GM18511 (cell line): Measurements from ENCODE around the gene SPG21.

Experiments
- ATAC-seq: cut with Tn5 transposase; IDR thresholded peaks from one replicate; pipeline ENCODE4 v1.9.1; 2021; ENCODE audit warnings: mild to moderate bottlenecking, moderate library complexity; ENCODE audit not compliant: unreplicated experiment

SPG21 gene

DNA sequence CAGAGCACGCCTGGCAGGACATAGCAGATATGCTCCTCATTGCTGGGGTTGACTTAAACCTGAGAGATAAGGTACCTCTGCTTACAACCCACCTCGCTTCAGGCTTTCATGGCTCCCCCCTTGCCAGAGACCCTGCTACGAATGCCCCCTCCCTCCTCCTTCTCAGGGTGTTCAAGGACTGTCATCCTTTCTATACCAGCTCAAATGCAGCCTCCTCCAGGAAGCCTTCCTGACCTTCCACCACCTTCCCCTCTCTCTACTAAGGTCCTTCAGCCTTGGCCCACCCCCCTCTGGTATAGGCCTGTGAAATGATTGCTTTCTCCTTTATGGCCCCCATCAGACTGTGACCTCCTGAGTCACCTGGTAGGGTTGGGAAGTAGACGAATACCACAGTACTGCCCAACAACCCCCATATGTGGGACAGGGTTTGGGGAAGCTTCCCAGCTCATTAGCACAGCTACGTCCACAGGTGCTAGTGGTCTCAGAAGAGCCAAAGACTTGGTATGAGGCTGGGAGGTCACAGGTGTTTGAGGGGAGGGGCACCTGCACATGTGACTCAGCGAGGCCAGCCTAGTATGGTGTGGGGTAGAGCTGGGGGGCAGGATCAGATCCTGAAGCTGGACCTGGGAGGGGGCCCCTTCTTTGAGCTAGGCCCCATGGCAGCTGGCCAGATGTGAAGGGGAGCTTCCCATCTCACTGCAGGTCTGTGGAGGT, 46.0 kb downstream of the SPG21 start:
- ATAC-seq, result no peak

GRCh38 chr15:64942356-64942755, 47.4 kb downstream of the SPG21 start:
- no peak for ATAC-seq

GRCh38 chr15:64938192-64938591, 51.5 kb downstream of the SPG21 start:
- no peak for ATAC-seq

- no peak for ATAC-seq
These were observed 55.7 kb downstream of the SPG21 start for GRCh38 chr15:64934023-64934422.

DNA sequence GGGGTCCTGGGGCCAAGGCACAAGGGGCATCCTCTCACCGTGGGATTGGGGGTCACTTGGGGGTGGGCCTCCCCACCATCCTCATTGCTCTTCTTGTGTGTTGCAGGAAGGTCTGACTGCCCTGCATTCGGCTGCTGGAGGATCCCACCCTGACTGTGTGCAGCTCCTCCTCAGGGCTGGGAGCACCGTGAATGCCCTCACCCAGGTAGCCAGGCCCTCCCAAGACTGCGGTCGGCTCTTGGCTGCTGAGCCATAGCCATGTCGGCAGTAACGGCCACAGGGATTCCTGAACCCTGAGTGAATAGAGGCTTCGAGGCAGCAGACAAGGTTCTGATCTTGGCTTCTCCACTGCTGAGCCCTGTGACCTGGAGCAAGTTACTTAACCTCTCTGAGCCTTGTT, 58.3 kb downstream of the SPG21 start:
- no peak for ATAC-seq

DNA sequence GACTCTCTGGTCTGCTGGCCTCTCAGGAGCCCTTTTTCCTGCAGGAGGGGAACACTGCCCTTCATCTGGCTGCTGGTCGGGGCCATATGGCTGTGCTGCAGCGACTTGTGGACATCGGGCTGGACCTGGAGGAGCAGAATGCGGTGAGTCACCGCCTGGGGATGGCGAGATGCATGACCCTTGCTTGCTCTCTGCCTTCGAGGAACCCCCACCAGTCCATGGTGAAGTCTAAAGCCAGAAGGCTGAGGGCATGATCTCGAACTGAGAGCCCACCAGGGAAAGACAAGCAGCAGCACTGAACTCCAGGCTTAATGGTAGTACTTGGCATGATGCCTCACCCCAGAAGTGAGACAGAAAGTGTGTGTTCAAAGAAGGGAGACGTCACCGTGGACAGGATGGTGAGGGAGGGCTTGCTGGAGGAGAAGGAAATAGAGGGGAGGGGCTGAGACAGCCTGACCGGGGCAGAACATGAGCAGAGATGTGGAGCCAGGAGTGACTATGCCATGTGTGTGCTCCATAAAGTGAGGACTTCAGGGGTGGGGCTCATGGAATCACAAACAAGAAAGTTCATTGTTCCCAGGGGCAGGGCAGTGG, 58.8 kb downstream of the SPG21 start:
- ATAC-seq, result no peak

GRCh38 chr15:64930019-64930652, 59.6 kb downstream of the SPG21 start:
- ATAC-seq, result peak; percentile 88

DNA sequence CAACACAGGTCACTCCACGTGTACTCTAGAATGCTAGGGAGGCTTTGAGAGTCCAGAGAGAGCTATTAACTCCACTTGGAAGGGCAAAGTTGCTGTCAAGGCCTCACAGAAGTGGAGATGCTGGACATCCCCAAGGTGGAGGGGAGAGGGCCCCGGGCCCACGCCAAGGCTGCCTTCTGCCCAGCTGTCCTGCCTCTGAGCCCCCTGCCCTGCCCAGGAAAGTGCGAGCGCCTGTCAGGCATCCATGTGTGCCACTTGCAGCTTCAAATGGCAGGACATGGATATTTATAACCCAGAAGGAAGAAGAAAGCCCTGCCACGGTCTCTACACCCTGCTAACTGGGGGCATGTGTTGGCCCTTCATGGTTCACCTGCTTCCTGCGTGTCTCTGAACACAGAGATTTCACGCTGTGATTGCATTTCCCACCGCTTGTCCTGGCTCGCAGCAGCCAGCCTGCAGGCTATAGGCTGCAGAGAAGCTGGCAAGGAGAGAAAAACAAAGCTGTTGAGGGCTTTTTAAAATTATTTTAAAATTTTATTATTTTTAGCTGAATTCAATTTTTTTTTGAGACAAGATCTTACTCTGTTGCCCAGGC, 61.0 kb downstream of the SPG21 start:
- ATAC-seq, result no peak

GRCh38 chr15:64926661-64927060, 63.1 kb downstream of the SPG21 start:
- no peak for ATAC-seq

DNA sequence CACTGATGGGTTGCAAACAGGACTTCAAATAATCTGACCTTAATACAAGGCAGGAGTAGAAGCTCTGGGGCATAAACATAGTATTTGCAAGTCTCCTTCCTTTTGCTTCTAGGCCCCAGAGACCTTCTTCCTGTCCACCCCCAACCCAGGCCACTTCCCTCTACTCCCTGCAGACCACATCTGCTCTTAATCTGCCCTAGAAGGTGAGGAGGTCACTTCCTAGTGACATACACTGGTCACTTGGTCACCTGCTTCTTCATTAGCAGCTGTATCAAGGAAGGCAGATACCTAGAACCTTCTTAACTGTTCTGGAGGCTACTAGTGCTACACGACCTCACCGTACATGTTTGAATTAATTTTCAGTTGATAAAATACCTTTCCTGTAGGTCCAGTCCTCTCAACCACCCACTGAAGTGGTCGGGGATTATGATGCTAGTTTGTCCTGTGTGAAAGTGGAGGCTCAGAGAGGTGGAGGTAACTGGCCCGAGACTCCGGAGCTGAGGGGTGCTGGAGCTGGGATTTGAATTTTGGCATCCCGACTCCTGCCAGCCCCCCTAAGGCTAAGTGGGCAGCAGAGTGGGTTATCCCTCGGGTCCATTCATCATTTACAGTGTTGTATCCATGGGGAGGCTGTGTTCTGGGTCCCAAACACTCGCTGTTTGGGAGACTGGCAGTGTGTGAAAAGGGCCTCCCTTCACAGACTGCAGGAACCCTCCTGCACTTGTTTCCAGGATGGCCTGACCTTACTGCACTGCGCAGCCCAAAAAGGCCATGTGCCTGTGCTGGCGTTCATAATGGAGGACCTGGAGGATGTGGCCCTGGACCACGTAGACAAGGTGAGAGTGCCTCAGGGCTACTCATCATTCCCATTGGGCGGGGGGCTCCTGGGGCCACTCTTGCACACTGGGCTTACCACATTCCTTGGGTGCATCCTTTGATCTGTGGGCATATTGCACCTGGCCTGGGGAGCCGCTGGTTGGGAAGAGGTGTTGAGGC, 64.1 kb downstream of the SPG21 start:
- no peak for ATAC-seq

DNA sequence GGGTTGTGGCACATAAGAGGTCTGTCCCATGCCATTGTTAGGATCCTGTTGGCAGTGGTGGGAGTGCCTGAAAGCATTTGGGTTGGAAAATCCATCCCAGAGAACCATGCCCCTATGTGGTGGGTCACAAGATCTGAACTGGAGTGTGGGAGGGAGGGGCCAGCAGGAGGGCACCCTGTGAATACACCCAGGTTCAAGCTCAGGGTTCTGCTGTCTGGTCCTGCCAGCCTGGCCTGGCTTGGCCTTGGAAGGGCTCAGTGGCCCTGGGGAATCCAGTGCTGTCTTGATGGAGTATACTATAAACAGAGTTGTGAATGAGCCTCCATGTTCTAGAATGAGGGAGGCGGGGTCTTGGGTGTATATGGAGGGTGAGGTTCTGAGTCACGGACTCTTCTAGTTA, 66.2 kb downstream of the SPG21 start:
- no peak for ATAC-seq

- ATAC-seq, result no peak
These were observed 68.0 kb downstream of the SPG21 start for GRCh38 chr15:64921711-64922110.

DNA sequence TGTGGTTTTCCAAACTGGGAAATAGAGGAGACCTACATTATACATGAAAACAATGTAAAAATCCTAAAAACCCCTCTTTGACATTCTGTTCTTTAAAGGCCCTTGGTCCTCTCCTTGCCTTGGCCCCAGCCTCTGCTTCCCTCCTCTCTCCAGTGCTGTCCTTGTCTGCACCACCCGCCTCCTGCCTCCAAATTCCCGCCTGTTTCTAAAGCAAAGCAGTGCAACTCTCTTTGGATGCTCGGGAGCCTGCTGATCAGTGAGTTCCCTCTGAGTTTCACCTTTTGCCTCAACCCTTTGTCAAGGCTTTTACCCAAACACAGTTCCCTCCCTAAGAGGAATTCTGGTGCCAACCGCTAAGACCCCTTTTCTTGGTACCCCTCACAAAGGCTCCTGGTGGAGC, 70.0 kb downstream of the SPG21 start:
- no peak for ATAC-seq

DNA sequence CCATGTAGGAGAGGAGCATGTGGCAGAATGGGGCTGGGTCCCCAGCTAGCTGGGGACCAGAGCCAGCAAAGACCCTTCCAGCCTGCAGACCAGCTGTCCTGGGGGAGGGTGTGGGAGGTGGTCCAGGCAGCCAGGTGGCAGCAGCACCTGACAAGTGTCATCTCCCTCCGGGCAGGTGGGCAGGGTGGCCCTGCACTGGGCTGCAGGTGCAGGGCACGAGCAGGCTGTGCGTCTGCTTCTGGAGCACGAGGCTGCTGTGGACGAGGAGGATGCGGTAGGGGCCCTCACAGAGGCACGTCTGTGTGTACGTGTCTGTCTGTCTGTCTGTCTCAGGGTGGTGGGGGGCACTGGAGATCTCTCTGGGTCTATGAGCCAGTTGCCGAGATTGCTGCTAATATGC, 72.5 kb downstream of the SPG21 start:
- ATAC-seq, result no peak

DNA sequence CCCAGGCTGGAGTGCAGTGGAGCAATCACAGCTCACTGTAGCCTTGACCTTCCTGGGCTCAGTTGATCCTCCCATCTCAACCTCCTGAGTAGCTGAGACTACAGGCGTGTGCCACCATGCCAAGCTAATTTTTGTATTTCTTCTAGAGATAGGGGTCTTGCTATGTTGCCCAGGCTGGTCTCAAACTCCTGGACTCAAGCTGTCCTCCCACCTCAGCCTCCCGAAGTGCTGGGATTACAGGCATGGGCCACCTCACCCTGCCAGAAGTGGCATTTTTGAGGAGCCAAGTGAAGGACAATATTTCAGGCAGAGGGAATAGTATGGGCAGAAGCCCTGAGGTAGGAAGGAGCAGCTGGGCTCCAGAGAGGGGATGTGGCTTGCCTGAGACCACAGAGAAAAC, 73.3 kb downstream of the SPG21 start:
- no peak for ATAC-seq

DNA sequence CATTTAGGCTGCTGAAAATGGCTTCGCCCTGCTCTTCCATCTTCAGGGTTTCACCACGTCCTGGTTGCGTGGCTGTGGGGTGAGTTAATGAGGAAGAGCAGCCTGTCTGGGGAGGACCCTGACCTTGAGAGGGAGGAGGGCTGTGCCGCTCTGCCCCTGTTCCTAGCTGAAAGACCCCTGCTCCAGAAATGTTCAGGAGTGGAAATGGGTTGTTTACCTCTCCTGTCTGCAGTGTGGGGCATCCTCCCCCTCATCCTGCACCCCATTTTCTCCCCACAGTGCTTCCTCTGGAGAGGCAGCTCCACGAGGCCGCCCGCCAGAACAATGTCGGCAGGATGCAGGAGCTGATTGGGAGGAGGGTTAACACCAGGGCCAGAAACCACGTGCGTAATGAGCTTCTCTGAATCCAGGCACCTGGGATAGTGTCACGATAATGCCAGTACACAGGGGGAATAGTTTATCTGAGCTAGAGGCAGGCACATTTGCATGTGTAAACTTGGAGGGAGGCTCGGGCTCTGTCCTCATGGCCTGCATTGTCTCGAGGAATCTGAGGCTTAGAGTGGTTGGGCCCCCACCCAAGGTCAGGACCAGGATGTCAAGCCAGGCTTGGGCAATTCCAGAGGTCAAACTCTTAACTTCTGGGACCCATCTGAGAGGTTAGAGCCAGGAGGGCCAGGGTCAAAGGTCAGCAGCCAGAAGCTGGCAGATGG, 74.0 kb downstream of the SPG21 start:
- ATAC-seq, result no peak
